Activated T-helper 1 cell treated with anti-CD3 and anti-CD28 coated beads, Interleukin-2, amount 50 U/mL, for 16 hours (primary cell): Measurements from ENCODE around the gene RAD21L1.
A peak's percentile ranks its signal among the peaks of the same experiment; 100 is the strongest.

ENCODE experiments used
- DNase-seq, 2 donors: peaks; one replicate each; pipeline ENCODE4 v3.0.0-alpha.2; 2020; ENCODE audit warnings: low read depth in 1 of 2, low spot score in 1 of 2

RAD21L1 gene

GRCh38 chr20:1225783-1226654 lies at the start of gene RAD21L1:
Gene RAD21L1, plus strand, starts transcription at chr20:1226044. Its CDS starts 2,410 bp downstream, at chr20:1228454.
- peak; percentile 76 to 77 for DNase-seq

- no peak for DNase-seq
Observed at GRCh38 chr20:1177680-1178079, 48.2 kb upstream of the RAD21L1 start.

DNA sequence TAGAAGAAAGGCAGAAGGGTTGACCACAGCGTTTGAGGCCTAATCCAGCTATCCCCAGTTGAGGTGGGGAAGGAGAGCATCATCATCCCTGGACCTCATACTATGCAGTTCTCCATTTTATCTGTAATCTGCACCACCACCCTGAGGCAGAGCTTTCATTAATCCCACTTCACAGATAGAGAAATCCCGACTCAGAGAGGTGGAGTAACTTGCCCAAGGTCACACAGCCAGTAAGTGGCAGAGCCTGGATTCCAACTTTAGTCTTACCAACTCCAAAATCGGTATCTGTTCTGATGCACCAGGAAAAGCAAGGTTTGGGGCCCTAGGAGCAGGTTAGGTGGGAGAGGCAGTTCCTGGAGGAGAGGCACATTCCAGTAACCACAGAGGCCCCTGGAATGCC lies 47.7 kb upstream of the RAD21L1 start:
- DNase-seq, result no peak

DNA sequence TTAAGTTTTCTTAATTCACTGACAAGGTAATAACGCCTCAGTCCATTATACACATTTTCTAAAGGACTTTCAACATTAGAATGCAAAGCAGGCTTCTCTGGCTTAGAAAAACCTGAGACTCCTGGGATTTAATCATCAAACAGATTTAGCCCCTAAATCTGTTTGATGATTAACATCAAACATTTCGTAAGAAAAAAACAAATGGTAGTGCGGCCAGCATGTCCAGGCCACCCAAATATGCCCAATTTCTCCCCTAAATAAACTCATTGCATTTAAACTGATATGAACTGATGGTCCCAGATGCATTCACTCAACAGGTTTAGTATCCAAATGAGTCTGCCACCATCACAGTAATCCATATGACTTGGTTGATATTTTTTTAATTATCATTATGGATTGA lies 47.2 kb upstream of the RAD21L1 start:
- DNase-seq, result no peak

DNA sequence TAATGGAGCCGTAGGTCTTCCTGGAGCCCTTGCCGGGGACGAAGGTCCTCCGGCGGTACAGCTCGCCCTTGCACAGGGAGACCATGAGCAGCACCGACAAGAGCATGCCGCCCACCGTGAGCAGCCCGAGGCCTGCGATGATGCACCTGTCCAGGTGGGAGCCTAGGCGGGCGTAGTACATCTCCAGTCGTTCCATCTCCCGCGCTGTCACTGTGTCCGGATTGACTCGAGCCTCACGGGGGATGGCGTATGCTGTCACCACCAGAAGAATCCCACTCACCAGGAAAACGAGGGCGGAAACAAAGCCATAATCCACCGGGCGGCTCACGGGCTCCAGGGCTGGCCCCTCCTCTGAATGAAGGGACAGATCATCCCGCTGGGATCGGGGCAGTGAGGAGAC lies 44.9 kb upstream of the RAD21L1 start:
- no peak for DNase-seq

DNA sequence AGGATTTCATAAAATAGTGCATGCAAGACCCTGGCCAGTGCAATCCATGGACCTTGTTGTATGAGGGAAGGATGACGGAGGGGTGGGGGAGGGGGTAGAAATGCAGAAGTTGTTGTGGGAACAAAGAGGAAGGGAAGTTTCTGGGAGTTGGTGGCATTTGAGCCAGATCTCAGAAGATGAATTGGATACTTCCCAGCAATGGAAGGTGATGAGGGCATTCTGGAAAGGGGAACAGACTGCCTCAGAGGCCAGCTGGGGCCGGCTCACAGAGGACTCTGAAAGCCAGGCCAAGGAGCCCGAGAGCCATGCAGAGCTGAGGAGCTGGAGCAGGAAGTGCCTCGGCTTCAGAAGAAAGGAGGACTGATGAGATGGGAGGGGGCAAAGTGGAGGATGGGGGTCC lies 43.7 kb upstream of the RAD21L1 start:
- DNase-seq, result no peak

- DNase-seq, result no peak
Observed at GRCh38 chr20:1183153-1183552, 42.7 kb upstream of the RAD21L1 start.

DNA sequence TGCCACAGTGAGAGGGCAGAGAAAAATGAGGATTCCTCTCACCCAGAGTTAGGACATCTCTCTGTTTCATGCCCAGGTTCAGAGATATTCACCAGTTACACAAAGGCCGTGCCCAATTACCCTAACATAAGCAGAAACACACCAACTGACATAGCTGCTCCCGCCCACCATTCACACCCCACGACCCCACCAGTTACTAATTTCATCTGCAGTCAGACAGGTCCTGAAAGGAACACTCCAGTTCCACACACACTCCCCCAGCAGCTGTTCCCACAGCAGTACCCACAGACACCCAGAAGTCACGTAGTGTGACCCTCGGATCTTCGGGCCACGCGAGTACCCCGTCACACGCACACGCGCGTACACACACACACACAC lies 41.6 kb upstream of the RAD21L1 start:
- DNase-seq, result no peak

GRCh38 chr20:1184638-1185315 lies 41.1 kb upstream of the RAD21L1 start, which contains the start of gene TMEM74B:
Gene TMEM74B, minus strand, starts transcription at chr20:1184981. Its CDS starts 1,180 bp downstream, at chr20:1183801.
- no peak for DNase-seq

- DNase-seq, result no peak
Observed at GRCh38 chr20:1185316-1185741, 40.5 kb upstream of the RAD21L1 start.

DNA sequence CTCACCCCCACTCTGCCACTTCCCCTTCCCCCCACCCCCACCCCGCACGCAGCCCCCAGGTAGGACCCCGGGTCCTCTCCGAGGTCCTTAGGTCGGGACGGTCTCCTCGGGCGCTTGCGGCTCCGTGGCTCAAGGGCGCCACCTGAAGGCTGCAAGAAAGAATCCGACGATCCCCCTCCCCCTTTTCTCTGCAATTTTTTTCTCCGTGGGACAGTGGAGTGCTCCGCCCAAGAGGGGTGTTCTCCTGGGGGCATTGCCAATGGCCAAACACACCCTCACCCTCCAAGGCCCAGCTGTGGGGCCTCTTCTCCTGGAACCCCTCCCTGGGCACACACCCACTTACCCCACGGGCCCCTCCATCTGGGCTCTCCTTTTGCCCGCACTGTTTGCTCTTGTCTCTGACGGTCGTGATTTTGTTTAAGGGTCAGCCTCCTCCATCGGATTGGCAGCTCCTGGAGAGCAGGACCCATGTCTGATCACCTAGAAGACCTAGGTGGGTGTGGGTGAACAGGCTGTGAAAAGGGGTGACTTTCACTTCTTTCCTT lies 40.0 kb upstream of the RAD21L1 start:
- no peak for DNase-seq

- DNase-seq, result no peak
Observed at GRCh38 chr20:1186367-1186991, 39.4 kb upstream of the RAD21L1 start.

GRCh38 chr20:1187605-1188171 lies 38.2 kb upstream of the RAD21L1 start:
- DNase-seq, result no peak

DNA sequence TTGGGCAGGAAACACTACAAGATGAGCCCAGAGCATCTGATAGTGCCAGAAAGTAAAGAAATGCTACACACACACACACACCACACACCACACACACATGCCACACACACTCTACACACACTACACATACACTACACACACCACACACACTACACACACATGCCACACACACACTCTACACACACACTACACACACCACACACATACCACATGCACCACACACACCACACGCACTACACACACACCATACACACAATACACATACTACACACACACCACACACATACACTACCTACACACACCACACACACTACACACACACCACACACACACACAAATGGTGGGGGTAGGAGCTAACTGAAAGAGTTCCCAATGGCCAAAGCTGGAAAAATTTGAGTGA lies 37.5 kb upstream of the RAD21L1 start:
- no peak for DNase-seq

DNA sequence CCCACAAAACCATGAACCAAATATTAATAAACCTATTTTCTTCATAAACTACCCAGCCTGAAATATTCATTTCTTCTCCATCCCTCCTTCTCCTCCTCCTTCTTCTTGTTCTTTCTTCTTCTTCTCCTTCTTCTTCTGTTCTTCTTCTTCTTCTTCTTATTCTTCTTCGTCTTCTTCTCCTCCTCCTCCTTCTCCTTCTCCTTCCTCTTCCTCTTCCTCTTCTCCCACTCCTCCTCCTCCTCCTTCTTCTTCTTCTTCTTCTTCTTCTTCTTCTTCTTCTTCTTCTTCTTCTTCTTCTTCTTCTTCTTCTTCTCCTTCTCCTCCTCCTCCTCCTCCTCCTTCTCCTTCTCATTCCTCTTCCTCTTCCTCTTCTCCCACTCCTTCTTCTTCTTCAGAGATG lies 36.0 kb upstream of the RAD21L1 start:
- DNase-seq, result no peak

- DNase-seq, result no peak
Observed at GRCh38 chr20:1190847-1191246, 35.0 kb upstream of the RAD21L1 start.

DNA sequence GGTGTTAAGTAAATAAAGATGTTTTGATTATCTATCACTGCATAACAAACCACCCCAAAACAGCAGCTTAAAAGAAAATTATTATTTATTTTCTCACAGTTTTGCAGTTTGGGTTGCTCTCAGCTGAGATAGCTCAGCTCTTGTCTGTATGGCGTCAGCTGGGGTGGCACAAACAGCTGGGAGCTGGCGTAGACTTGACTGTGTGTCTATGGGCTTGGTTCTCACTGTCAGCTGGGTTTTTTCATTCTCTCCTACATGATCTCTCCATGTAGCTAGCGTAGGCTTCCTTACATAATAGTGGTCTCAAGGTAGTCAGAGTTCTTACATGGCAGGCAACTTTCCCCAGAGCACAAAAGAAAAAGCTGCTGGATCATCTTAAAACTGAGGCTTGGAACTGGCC lies 34.5 kb upstream of the RAD21L1 start:
- DNase-seq, result no peak

DNA sequence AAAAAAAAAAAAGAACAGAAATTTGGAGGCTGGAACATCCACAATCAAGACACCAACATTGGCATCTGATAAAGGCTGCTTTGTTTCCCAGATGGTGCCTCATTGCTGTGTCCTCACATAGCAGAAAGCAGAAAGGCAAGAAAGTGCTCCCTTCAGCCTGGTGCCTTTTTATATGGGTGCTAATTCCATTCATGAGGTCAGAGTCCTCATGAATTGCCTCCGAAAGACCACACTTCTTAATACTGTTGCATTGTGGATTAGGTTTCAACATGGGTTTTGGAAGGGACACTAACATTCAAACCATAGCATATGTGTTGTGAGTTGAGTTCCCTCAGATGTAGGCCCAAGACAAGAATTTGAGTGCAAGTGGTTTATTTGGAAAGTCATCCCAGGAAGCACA lies 30.6 kb upstream of the RAD21L1 start:
- DNase-seq, result no peak

DNA sequence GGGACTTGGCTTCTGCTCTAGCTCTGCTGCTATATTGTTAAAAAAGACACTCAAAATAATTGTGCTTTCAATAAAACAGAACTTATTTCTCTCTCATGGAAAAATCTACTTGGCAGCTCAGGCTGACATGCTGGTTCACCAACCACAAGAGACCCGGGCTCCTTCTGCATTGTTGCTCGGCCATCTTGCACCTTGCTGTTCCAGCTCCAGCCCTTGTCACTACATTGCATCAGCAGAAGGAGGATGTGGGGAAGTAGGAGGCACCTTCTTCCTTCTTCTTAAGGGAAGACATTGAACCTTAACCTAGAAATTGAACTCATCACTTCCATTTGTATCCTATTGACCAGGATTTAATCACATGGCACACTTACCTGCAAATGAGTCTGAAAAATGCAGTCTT lies 29.2 kb upstream of the RAD21L1 start:
- DNase-seq, result no peak

- no peak for DNase-seq
Observed at GRCh38 chr20:1197801-1198200, 28.0 kb upstream of the RAD21L1 start.

GRCh38 chr20:1198751-1199150 lies 27.1 kb upstream of the RAD21L1 start:
- no peak for DNase-seq
